GM12878 (cell line): ENCODE results near the gene APLP2. TPM values are rescaled to one million over a fixed set of nuclear protein-coding genes. Genes with fewer than 3 reads are reported as not detected.

Source experiments
- ATAC-seq: fragments of 200-7000 bp; cut with Tn5 transposase; 3 replicates; pipeline ENCODE4 v1.9.1; 2020; ENCODE audit warnings: mild to moderate bottlenecking, moderate library complexity
- BruUV-seq: library from RNA; stranded (reverse); fragments of 400-500 nt; replicated peaks from 2 replicates; lab custom pipeline; 2021; lab: Mats Ljungman, UMichigan
- CTCF ChIA-PET: fragments of 300-600 bp; sonication (Branson Sonifier 250); formaldehyde crosslinking; extraction: SDS; loops from one replicate; lab custom pipeline; 2021; ENCODE audit warnings: inconsistent platforms; lab: Yijun Ruan, JAX
- POLR2A ChIA-PET: fragments of 350-600 bp; formaldehyde crosslinking; extraction: SDS; loops from one replicate; lab custom pipeline; 2021; ENCODE audit warnings: inconsistent platforms; lab: Charles Lee
- RAD21 ChIA-PET: fragments of 300-600 bp; sonication (Branson Sonifier 250); formaldehyde crosslinking; loops from one replicate; lab custom pipeline; 2023; ENCODE audit warnings: antibody characterized with exemption; ENCODE audit not compliant: unreplicated experiment; lab: Charles Lee
- SMC1A ChIA-PET: fragments of 300-600 bp; sonication (Branson Sonifier 250); formaldehyde crosslinking; loops from one replicate; lab custom pipeline; 2023; ENCODE audit not compliant: unreplicated experiment, uncharacterized antibody; lab: Charles Lee
- DNase-seq: peaks from one replicate; pipeline ENCODE4 v3.0.0-alpha.2; 2011; ENCODE audit warnings: low read depth, low spot score
- FAIRE-seq: peaks from 3 replicates; lab custom pipeline; 2011; peaks lifted over from hg19 to GRCh38; lab: Jason Lieb, UNC
- H2AFZ ChIP-seq: 2 replicates; pipeline ENCODE4 v1.6.0; 2011; ENCODE audit warnings: low read depth, low read length, control low read depth; ENCODE audit not compliant: control insufficient read depth
- H3K27ac ChIP-seq: 2 replicates; pipeline ENCODE4 v1.5.1; 2011; ENCODE audit warnings: control low read depth; ENCODE audit not compliant: control insufficient read depth, insufficient read depth
- H3K27me3 ChIP-seq, 2 experiments: replicated peaks in 1 of 2; 2 replicates each; pipeline versions ENCODE4 v1.6.0 to v1.6.1; 2011; ENCODE audit warnings: low read length in 1 of 2; ENCODE audit not compliant: control insufficient read depth in 2 of 2, insufficient read depth in 2 of 2
- H3K36me3 ChIP-seq, 2 experiments: 2 replicates each; pipeline ENCODE4 v1.5.1; 2011; ENCODE audit warnings: low read length in 1 of 2; ENCODE audit not compliant: control insufficient read depth in 2 of 2, insufficient read depth in 2 of 2
- H3K4me1 ChIP-seq: 2 replicates; pipeline ENCODE4 v1.6.1; 2011; ENCODE audit warnings: mild to moderate bottlenecking, low read length, moderate library complexity, mixed read lengths; ENCODE audit not compliant: control insufficient read depth, insufficient read depth
- H3K4me2 ChIP-seq: 2 replicates; pipeline ENCODE4 v1.6.0; 2011; ENCODE audit warnings: control low read depth; ENCODE audit not compliant: control insufficient read depth, insufficient read depth
- H3K4me3 ChIP-seq: fragments of 200-600 bp; sonication (generic); 2 replicates; pipeline ENCODE4 v1.5.1; 2016
- H3K79me2 ChIP-seq: 2 replicates; pipeline ENCODE4 v1.6.0; 2011; ENCODE audit warnings: low read length; ENCODE audit not compliant: control insufficient read depth, insufficient read depth
- H3K9ac ChIP-seq: 2 replicates; pipeline ENCODE4 v1.8.0; 2011; ENCODE audit warnings: low read length, control low read depth, mixed read lengths; ENCODE audit not compliant: control insufficient read depth, insufficient read depth
- H3K9me3 ChIP-seq: replicated peaks from 3 replicates; pipeline ENCODE4 v1.5.1; 2011; ENCODE audit warnings: mild to moderate bottlenecking, low read length; ENCODE audit not compliant: control insufficient read depth, insufficient read depth
- H4K20me1 ChIP-seq: 2 replicates; pipeline ENCODE4 v1.6.0; 2011; ENCODE audit not compliant: control insufficient read depth, insufficient read depth
- ASH2L ChIP-seq: fragments of 300-600, 200-600 bp; sonication (generic); IDR thresholded peaks from 2 replicates; pipeline ENCODE4 v1.6.1; 2017; ENCODE audit warnings: low read depth, mild to moderate bottlenecking, borderline replicate concordance
- CHD4 ChIP-seq: fragments of 200-600 bp; sonication (generic); IDR thresholded peaks from 2 replicates; pipeline ENCODE4 v1.6.1; 2016; ENCODE audit warnings: mild to moderate bottlenecking
- CREM ChIP-seq: IDR thresholded peaks from 2 replicates; pipeline ENCODE4 v1.6.1; 2014; ENCODE audit warnings: antibody characterized with exemption, low read depth
- CTCF ChIP-seq, 3 experiments: IDR thresholded peaks in 2 of 3; conservative IDR thresholded peaks in 1 of 3; 2 replicates each; pipeline ENCODE4 v1.5.1; 2011; ENCODE audit warnings: low read depth in 3 of 3, low read length in 3 of 3, mild to moderate bottlenecking in 3 of 3, control low read depth in 2 of 3, moderate library complexity in 2 of 3, inconsistent platforms in 1 of 3, mixed read lengths in 1 of 3; ENCODE audit not compliant: control insufficient read depth in 2 of 3, insufficient read depth in 1 of 3; ENCODE audit errors: extremely low read depth in 1 of 3
- MXI1 ChIP-seq: fragments of 150-350 bp; IDR thresholded peaks from 2 replicates; pipeline ENCODE4 v1.6.1; 2011; ENCODE audit warnings: low read depth, mild to moderate bottlenecking, inconsistent platforms, low read length, improper control_type of control experiment
- NFYA ChIP-seq: IDR thresholded peaks from 2 replicates; pipeline ENCODE4 v1.6.1; 2011; ENCODE audit warnings: low read depth, mild to moderate bottlenecking, low read length, improper control_type of control experiment, borderline replicate concordance
- PAX8 ChIP-seq: fragments of 450-650 bp; IDR thresholded peaks from 2 replicates; pipeline ENCODE4 v1.6.1; 2017; ENCODE audit warnings: mild to moderate bottlenecking, moderate library complexity
- RCOR1 ChIP-seq: conservative IDR thresholded peaks from 2 replicates; pipeline ENCODE4 v1.6.1; 2012; ENCODE audit warnings: low read depth, low read length, improper control_type of control experiment
- SIX5 ChIP-seq: IDR thresholded peaks from 2 replicates; pipeline ENCODE4 v1.6.1; 2011; ENCODE audit warnings: mild to moderate bottlenecking, low read depth, low read length, moderate library complexity; ENCODE audit not compliant: severe bottlenecking
- STAT3 ChIP-seq: IDR thresholded peaks from 2 replicates; pipeline ENCODE4 v1.6.1; 2011; ENCODE audit warnings: low read depth, low read length, improper control_type of control experiment
- ZNF384 ChIP-seq: IDR thresholded peaks from 2 replicates; pipeline ENCODE4 v1.6.1; 2012; ENCODE audit warnings: low read depth, mild to moderate bottlenecking, low read length, improper control_type of control experiment, borderline replicate concordance
- WGBS: methylation state at CpG from one replicate; pipeline ENCODE4 v1.1.6; 2016; ENCODE audit warnings: low lambda C conversion rate; ENCODE audit not compliant: insufficient replicate concordance, insufficient coverage; ENCODE audit errors: missing lambda C conversion rate; 5-methylcytosine and 5-hydroxymethylcytosine counted together
- in situ Hi-C: fragments of 300-500 bp; cut with MboI; formaldehyde crosslinking; loops from 9 replicates; pipeline ENCODE4 v1.14.3; 2018; ENCODE audit warnings: mixed read lengths
- intact Hi-C: fragments of 100-400 bp; cut with micrococcal nuclease; formaldehyde crosslinking; loops from one replicate; pipeline ENCODE4 v1.14.2; 2022; ENCODE audit not compliant: unreplicated experiment
- polyA plus RNA-seq, 11 experiments: library from polyadenylated mRNA; depleted of rRNA in 4 of 11; unstranded in 6 of 11; stranded (reverse) in 5 of 11; fragments of >200 nt; fragmentation: Nextera tagmentation in 4 of 11; fragmentation: Illumina TruSeq in 1 of 11; extraction: Ambion mirVana in 4 of 11; extraction: Trizol in 1 of 11; gene quantifications; 1 replicate in 1 of 11; 2 replicates in 10 of 11; pipeline versions ENCODE4 v1.2.1 to v1.2.3, GENCODE V29; 2011 to 2016; ENCODE audit warnings: inconsistent platforms in 2 of 11, missing spikeins in 2 of 11, low read depth in 1 of 11
- total RNA-seq, 4 experiments: library from RNA; depleted of rRNA in 3 of 4; stranded (reverse); fragments of >200 nt in 3 of 4; fragmentation: Illumina TruSeq in 1 of 4; extraction: Trizol in 1 of 4; gene quantifications; 2 replicates each; pipeline versions ENCODE4 v1.2.1 to v1.2.3, GENCODE V29; 2013 to 2021
- TF ChIP-seq, protein P1 (sequence below): fragments of 450-650 bp; IDR thresholded peaks from 2 replicates; pipeline ENCODE4 v1.6.1; 2017; ENCODE audit warnings: antibody characterized with exemption, mild to moderate bottlenecking, moderate library complexity
- TF ChIP-seq, protein P2 (sequence below): fragments of 450-650 bp; IDR thresholded peaks from 2 replicates; pipeline ENCODE4 v1.6.1; 2016; ENCODE audit warnings: mild to moderate bottlenecking, moderate library complexity, borderline replicate concordance

Gene APLP2
- total and polyA plus RNA-seq, 10 of the 15 experiments (the other 5 are each of a cell fraction or from before 2014, with no cell fraction given) = 2.3 to 38.8 (median 21.3) TPM

- TF ChIP-seq, protein P1, sequence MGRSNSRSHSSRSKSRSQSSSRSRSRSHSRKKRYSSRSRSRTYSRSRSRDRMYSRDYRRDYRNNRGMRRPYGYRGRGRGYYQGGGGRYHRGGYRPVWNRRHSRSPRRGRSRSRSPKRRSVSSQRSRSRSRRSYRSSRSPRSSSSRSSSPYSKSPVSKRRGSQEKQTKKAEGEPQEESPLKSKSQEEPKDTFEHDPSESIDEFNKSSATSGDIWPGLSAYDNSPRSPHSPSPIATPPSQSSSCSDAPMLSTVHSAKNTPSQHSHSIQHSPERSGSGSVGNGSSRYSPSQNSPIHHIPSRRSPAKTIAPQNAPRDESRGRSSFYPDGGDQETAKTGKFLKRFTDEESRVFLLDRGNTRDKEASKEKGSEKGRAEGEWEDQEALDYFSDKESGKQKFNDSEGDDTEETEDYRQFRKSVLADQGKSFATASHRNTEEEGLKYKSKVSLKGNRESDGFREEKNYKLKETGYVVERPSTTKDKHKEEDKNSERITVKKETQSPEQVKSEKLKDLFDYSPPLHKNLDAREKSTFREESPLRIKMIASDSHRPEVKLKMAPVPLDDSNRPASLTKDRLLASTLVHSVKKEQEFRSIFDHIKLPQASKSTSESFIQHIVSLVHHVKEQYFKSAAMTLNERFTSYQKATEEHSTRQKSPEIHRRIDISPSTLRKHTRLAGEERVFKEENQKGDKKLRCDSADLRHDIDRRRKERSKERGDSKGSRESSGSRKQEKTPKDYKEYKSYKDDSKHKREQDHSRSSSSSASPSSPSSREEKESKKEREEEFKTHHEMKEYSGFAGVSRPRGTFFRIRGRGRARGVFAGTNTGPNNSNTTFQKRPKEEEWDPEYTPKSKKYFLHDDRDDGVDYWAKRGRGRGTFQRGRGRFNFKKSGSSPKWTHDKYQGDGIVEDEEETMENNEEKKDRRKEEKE = no peak
- TF ChIP-seq CREM = no peak
These were observed 56.8 kb downstream of the APLP2 start (continued) for GRCh38 chr11:130126516-130126915.

- Histone ChIP-seq H3K9me3 (no peaks in the 10 kb centered on the region), H3K79me2 (no peaks in the 10 kb centered on the region)
- TF ChIP-seq NFYA = no peak
- TF ChIP-seq, protein P2, sequence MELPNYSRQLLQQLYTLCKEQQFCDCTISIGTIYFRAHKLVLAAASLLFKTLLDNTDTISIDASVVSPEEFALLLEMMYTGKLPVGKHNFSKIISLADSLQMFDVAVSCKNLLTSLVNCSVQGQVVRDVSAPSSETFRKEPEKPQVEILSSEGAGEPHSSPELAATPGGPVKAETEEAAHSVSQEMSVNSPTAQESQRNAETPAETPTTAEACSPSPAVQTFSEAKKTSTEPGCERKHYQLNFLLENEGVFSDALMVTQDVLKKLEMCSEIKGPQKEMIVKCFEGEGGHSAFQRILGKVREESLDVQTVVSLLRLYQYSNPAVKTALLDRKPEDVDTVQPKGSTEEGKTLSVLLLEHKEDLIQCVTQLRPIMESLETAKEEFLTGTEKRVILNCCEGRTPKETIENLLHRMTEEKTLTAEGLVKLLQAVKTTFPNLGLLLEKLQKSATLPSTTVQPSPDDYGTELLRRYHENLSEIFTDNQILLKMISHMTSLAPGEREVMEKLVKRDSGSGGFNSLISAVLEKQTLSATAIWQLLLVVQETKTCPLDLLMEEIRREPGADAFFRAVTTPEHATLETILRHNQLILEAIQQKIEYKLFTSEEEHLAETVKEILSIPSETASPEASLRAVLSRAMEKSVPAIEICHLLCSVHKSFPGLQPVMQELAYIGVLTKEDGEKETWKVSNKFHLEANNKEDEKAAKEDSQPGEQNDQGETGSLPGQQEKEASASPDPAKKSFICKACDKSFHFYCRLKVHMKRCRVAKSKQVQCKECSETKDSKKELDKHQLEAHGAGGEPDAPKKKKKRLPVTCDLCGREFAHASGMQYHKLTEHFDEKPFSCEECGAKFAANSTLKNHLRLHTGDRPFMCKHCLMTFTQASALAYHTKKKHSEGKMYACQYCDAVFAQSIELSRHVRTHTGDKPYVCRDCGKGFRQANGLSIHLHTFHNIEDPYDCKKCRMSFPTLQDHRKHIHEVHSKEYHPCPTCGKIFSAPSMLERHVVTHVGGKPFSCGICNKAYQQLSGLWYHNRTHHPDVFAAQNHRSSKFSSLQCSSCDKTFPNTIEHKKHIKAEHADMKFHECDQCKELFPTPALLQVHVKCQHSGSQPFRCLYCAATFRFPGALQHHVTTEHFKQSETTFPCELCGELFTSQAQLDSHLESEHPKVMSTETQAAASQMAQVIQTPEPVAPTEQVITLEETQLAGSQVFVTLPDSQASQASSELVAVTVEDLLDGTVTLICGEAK = no peak
- no peak for TF ChIP-seq RCOR1
- no peak for TF ChIP-seq ASH2L
- no peak for TF ChIP-seq CTCF (IDR thresholded peaks at IDR 0.05 in 2 of 3, conservative IDR thresholded peaks at IDR 0.05 in 1 of 3; ENCODE audit: control insufficient read depth in 2 of 3, extremely low read depth in 1 of 3, insufficient read depth in 1 of 3, low read depth in 3 of 3, low read length in 3 of 3)
- no peak for TF ChIP-seq ZNF384
- no peak for TF ChIP-seq PAX8
- TF ChIP-seq STAT3 = no peak
- TF ChIP-seq CHD4 = no peak
- TF ChIP-seq SIX5 = no peak
- TF ChIP-seq MXI1 = no peak
- TF ChIP-seq, all 136 proteins: peak for 0
- ChIA-PET POLR2A (no interaction called here), CTCF (interaction anchor here (1.0 to 10.5 kb wide), 7 partner anchors 9 to 211 kb away, joined by 3 to 400 read pairs (median 4); no protein-coding TSS in a partner anchor), RAD21 (interaction anchor here (0.6 to 1.6 kb wide), 3 partner anchors 14 to 205 kb away, joined by 3 to 4 read pairs (median 3); no protein-coding TSS in a partner anchor), SMC1A (interaction anchor here (1.3 to 2.2 kb wide), 4 partner anchors 9 to 205 kb away, joined by 5 to 6 read pairs (median 5); no protein-coding TSS in a partner anchor)
- FAIRE-seq (no peak), ATAC-seq (no peak), DNase-seq (no peak)
- no TSS peak for BruUV-seq
- Histone ChIP-seq H3K27me3 (no peaks in the 10 kb centered on the region), H3K27ac (no peak overlapping the region), H3K4me2 (no peak overlapping the region), H3K9ac (no peak overlapping the region), H2AFZ (no peak overlapping the region), H3K4me1 (no peaks in the 10 kb centered on the region), H4K20me1 (no peaks in the 10 kb centered on the region), H3K36me3 (peaks cover 0 to 3% of the 10 kb centered on the region in 2 experiments; a peak in 1 of 4 replicates), H3K4me3 (no peak overlapping the region)
- 85% methylated on average over 4 of the region's 4 CpGs for WGBS
- intact Hi-C loops (no loop called here), in situ Hi-C loops (no loop called here)
These were observed 57.8 kb downstream of the APLP2 start for GRCh38 chr11:130127509-130127908.
